DOHH2 (cell line): Measurements from ENCODE around the gene CIT.

ENCODE experiments used
- CTCF ChIP-seq: fragments of 200-600 bp; sonication (generic); IDR thresholded peaks from one replicate; pipeline ENCODE4 v1.5.1; 2014; ENCODE audit warnings: antibody characterized with exemption, mild to moderate bottlenecking, low read depth, low read length; ENCODE audit not compliant: poor library complexity, severe bottlenecking
- EZH2phosphoT487 ChIP-seq: fragments of 200-600 bp; sonication (generic); IDR thresholded peaks from 2 replicates; pipeline ENCODE4 v1.6.1; 2017; ENCODE audit warnings: borderline replicate concordance, mild to moderate bottlenecking, antibody characterized with exemption, low read length, moderate library complexity, mixed read lengths

GRCh38 chr12:119803381-119803791 lies 73.7 kb downstream of the CIT start:
- TF ChIP-seq CTCF (no peak), EZH2phosphoT487 (no peak)
